HG03045 (cell line): ENCODE measurements around the gene PLEK2.
"Not testable (repeated sequence)": the region's sequence is repeated elsewhere in the genome, so short reads cannot be mapped to it uniquely, and the experiment has no call there.

Source experiments
- ATAC-seq: cut with Tn5 transposase; IDR thresholded peaks from one replicate; pipeline ENCODE4 v1.9.1; 2021; ENCODE audit warnings: mild to moderate bottlenecking, moderate library complexity; ENCODE audit not compliant: unreplicated experiment

PLEK2 gene

DNA sequence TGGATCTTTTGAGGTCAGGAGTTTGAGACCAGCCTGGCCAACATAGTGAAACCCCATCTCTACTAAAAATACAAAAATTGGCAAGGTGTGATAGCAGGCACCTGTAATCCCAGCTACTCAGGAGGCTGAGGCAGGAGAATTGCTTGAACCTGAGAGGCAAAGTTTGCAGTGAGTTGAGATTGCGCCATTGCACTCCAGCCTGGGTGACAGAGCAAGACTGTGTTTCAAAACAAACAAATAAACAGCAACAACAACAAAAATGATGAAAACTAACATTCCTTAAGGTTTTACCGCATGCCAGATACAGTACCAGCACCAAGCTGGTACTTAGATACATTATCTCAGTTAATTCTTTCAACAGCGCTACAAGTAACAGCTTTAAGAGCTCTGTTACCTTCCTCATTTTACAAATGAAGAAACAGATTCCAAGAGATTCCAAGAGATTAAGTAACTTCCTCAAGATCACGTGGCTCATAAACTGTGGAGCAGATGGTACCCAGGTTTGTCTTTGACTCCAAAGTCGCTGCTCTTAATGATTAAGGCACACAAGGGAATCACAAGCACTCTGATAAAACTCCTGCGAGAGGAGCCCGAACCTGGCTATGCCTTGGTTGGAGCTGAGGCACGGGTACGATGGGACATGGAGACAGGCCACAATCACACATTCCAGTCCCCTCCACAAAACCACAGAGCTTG, 17.7 kb upstream of the PLEK2 start:
- ATAC-seq = no peak

DNA sequence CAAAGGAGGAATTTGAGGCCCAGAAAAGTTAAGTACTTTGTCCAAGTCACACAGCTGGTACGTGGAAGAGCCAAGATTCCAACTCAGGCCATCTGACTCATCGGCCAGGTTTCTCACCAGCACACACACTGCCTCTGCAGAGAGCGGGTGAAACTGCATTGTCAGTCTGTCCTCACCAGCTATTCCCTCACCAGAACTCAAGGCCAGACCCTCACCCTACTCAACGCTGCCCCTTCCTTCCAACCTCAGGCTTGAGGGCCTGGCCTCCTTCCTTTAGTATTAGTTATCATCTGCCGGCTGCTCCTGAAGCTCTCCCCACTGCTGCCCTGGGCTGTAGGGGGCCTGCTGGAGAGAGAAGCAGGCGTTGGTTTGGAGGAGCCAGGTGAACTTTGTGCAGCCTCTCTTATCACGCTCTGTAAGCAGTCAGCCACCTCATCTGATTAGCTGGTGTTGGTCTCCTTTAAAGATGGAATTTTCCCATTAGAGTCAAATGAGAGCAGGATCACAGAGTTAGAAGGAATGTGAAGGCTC, 16.6 kb upstream of the PLEK2 start:
- ATAC-seq = no peak

DNA sequence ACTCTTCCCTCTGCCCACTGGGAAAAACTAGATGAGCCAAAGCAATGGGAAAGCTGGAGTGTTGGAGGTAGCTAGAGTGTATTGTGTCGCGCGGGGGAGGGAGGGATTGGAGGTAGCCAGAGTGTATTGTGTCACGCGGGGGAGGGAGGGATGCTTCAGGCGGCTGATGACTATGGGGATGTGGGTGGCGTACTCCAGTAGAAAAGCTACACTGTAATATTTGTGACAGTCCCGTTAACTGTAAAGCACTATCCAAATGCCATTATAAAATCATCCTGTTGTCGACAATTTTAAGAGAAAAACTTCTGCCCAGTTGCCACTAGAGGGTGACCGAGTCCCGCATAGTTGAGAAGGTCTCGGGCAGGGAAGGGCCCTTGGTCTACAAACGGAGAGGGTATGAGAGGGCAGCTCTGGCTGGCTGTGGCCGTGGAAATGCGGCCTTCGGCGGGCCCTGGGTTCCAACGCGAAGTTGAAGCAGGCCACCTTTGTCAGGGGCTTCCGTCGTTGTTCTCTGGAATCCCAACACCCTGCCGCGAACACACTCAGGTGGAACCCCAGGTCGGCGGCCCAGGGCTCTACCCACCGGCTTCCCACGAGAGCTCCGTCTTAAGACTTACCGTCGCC, 15.1 kb upstream of the PLEK2 start:
- ATAC-seq = peak; percentile 51

DNA sequence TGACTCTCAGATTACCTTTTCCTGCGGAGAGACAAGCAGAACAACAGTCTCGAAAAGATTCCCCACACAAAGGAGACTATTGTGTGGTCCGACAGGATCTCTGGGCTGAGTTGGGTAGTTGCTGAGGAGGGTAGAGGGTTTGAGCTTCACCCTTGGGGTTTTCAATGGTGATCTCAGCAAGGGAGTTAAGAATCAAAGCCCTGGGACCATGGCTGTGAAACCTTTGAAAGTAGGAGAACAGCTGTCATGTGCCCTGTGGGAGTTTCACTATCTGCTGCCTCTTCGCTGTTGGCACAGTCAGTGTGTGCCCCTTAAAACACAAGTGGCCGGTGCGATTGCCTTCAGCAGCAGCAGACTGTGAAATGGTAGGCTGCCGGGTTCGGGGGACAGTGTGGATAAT, 14.2 kb upstream of the PLEK2 start:
- no peak for ATAC-seq

DNA sequence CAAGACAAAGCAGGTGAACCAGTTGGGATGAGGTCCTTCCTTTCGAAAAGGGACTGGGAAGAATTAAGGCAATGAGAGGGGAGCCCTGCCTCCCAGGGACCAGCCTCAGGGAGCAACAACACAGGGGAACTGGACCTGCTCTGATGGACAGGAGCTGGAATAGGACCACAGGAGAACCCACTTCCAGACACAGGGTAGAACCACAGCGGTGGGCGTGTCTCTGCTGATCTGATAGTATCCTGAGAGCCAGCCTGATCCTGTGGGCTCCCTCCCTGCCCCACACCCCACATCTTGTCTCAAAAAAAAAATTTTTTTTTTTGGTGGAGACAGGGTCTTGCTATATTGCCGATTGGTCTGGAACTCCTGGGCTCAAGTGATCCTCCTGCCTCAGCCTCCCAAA, 13.6 kb upstream of the PLEK2 start:
- no peak for ATAC-seq

DNA sequence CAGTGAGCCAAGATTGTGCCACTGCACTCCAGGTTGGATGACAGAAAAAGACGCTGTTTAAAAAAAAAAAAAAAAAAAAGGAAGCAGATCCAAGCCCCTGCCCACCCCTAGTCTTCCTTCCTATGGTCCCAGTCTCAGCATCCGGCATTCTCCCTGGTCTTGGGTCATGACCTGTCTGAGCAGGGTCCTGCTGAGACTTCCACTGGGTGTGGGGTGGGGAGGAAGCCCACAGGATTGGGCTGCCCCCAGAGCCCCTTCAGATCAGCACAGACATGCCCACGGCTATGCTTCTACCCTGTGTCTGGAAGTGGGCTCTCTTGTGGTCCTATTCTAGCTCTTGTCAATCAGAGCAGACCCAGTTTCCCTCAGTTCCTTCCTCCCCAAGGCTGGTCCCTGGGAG, 12.6 kb upstream of the PLEK2 start:
- ATAC-seq = no peak

DNA sequence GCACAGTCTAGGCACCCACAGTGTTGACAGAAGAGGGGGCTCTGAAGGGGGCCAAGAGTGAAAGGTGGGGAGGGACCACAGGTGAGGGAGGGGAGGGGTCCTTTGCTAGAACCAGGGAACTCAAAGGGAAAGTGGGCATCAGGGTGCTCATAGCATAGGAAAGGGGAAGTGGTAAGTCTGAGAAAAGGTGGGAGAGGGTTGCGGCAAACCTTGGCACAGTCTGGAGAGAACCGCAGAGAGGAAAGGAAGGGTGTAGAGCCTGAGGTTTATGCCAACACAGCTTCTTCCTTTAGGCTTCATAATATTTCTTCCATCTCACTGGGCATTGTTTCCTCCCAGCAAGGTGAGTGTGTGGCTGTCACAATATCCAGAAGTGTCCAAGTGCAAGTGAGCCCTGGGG, 11.5 kb upstream of the PLEK2 start:
- ATAC-seq = no peak

DNA sequence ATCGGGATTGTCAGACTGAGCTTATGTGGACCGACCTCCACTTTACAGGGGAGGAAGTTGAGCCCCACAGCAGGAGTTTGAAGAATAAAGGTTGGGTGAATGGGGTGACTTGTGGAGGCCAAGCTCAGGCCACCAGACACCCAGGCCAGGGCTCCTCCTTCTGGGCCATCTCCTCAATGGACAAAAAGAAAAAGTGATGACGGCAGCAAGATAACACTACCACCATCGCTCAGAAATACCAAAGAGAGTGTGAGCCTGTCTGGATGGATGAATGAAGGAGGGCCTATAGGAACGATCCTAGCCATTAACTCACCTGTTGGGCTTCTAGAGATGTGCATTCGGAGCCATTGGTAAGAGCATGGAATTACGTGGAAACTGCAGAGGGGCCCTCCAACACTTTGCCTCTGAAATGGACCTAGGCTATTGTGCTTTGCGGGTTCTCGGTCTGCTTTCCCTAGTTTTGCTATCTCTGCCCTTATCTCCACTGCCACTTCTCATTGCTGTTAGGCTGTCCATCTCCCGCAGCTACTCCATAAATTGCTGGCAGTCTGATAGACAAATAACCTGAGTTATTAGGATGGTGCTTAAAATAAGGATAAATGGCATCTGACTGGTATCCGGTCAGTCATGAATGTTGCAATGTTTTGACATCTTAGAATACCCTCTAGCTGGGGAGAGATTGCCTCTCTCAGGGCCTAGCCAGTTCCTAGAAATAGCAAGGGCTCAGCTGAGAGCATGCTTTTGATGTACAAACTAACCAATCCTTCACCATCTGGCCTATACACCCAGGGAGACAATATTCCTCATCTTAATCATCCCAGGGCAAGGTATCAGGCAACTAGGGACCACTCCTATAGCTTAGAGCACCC, 9.6 kb upstream of the PLEK2 start:
- ATAC-seq = no peak

DNA sequence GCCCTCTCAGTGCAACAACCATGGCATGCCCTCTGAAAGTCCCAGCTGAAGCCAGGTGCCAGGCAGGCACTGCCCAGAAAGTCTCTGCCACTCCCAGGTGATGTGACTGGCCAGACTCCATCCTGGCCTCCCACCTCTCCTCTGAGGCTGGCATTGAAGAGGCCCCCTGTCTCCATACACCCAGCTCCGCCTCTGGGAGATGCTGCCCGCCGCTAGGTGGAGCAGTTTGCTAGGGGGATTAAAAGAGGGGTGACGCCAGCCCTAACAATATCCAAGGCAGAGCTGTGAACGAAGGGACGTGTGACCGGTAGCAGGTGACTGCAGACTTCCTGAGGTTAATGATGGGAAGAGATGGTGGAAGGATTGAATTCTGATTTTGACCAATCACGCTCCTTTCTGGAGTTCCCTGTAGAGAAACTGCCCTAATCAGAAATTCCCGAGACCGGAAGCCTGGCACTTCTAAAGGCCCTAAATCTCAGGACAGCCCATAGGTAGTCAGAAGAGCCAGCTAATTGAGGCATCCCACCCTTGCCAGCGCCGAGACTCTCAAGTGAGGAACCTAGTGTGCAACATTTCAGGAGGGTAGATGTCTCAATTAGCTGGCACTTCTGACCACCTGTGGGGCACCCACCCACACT, 8.3 kb upstream of the PLEK2 start:
- no peak for ATAC-seq

DNA sequence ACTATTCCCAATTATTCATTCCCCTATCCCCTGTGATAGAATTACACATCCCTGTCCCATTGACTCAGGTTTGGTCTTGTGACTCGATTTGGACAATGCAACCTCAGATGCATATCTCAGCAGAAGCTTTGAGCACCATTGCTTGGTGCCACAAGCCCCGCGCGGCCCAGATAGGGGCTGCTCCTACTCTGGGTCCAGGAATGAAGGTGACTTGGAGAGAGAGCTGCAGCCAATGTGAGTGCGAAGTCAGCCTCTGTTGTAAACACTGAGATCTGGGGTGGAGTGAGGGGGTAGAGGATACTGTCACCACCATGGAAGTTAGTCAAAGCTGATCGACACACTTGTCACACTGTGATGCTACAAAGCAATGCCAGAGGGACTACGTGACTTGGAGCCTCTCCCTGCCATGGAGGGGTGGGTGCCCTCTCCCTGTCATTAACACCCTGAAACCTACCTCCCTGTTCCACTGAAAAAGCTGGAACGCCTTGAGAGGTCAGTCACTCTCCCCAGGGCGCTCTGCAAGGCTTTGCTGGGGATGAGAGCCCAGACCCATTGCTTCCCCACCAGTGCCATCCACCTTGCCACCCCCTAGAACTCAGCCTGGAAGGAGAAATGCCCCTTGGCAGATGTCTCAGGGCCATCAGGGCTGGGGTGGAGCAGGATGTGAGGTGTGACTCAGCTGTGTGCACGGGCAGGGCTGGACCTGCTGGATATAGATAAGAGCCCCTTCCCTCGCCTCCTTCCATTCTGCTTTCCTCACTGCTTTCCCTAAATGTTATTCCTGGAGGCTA, 6.6 kb upstream of the PLEK2 start:
- no peak for ATAC-seq

DNA sequence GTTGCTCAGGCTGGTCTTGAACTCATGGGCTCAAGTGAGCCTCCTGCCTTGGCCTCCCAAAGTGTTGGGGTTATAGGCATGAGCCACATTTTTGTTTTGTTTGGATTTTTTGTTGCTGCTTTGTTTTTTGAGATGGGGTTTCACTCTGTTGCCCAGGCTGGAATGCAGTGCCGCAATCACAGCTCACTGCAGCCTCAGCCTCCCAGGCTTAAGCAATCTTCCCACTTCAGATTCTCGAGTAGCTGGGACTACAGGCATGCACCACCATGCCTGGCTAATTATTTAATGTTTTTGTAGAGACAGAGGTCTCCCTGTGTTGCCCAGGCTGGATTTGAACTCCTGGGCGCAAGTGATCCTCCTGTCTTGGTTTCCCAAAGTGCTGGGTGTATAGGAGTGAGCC, 5.7 kb upstream of the PLEK2 start:
- ATAC-seq = no peak

DNA sequence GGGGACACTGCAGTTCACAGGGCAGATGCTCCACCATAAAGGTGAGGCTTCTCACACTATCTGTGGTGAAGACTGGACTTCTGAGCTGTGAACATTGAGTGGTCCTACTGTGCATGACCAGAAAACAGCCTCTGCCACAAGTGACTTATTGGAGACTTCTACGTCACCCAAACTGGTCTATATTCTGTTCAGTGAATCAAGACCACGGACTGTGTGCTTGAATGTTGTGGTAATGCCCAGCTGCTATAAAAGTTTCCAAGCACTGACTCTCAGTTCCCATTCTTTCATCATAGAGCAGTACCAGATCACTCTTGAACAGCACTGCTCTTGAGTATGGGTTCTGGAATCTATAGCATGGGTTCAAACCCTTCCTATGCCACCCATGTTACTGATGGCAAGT, 4.8 kb upstream of the PLEK2 start:
- ATAC-seq = no peak

DNA sequence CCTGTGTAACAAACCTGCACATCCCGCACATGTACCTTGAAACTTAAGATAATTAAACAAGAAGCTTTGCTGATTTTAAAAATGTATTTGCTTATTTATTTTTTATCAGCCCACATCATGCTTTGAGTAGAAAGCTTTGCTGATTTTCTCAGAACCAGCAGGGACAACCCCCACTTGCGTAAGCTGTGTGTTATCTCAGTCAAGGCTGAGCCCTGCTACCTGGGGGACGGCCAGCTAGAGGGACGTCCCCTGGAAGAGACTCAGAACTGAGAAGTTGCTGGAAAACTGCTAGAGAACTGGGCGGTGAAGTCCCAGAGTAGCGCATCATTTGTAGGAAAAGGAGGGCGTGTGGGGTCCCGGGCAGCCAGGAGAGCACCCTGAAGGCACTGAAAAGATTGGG, 4.1 kb upstream of the PLEK2 start:
- ATAC-seq = no peak

DNA sequence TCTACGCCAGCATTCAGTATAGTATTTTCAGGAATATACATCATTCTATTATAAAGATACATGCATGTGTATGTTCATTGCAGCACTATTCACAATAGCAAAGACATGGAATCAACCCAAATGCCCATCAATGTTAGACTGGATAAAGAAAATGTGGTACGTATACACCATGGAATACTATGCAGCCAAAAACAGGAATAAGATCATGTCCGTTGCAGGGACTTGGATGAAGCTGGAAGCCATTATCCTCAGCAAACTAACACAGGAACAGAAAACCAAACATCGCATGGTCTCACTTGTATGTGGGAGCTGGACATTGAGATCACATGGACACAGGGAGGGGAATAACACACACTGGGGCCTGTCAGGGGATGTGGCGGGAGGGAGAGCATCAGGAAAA, 3.6 kb upstream of the PLEK2 start:
- ATAC-seq = not testable (repeated sequence)

DNA sequence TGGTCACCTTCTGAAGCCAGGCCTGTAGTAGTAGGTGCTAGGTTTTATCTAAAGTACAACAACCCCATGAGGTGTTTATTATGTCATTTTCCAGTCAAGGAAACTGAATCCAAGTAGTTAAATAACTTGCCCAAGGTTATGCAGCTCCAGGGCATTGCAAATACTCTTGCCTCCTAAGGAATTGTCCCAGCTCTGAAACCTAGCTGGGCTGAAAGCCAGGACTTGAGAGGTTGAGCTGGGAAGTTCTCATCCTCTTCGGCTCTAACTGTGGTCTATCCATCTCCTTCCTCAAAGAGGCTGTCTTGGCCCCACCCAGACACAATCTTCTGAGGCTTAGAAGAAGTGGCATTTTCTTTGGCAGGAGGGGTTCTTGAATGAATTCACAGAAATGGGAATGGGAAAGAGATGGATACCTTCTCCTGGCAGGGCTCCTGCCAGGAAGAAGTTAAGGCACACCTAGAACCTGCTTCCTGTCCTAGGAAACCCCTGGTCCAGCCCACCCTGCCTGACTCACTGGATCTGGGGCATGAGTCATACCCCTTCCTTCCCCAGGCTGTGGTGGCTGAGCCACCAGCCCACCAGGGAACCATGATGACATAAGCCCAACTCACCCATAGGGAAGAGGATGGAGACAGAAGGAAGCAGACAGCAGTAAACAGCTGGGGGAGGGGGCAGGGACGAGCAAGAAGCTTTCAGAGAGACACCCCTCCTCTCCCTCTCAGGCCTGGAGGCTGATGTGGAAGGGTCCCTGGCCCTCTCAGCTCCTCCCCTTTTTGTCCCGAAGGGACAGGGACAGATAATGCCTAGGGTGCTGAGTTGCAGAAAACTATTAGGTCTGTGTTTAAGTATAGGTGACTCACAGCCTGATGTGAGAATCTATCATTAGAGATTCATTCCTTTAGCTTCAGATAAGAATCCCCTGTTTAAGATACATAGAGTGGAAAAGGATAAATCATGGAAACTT, 2.1 kb upstream of the PLEK2 start:
- no peak for ATAC-seq

DNA sequence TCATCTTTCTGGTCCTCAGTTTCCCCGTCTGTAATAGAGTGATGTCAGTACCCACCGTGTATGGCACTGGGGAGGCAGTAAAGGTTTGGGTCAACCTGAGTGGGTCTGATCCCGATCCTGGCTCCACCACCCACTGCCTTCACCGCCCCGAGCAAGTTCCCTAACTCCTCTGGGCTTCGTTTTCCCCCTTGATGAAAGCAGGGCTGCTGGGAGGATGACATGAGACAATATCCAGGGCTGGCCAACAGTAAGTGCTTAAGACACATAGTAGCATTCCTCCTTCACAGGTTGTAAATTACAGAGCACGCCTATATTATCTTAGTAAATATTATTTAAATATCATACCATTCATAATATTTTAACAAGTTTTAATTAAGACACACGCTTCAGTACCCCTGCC, 595 bp downstream of the PLEK2 start:
- no peak for ATAC-seq

DNA sequence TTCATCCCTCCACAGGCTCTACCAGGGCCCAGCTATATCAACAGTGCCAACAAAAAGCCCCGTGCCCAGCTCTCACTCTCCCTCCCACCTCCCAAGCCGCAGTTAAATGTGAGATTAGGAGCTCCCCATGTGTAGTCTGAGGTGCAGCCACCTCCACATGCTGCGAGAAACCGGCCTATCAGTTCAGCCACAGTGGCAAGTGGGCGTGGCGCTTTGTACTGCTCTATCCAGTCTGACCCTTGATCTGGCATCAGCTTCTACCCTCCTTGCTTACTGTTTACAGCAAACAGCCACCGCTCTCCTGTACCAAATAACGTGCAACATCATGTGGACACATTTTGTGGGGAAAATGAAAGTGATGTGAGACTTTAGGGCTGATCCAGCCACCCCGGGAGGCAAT, 1.7 kb downstream of the PLEK2 start:
- no peak for ATAC-seq

DNA sequence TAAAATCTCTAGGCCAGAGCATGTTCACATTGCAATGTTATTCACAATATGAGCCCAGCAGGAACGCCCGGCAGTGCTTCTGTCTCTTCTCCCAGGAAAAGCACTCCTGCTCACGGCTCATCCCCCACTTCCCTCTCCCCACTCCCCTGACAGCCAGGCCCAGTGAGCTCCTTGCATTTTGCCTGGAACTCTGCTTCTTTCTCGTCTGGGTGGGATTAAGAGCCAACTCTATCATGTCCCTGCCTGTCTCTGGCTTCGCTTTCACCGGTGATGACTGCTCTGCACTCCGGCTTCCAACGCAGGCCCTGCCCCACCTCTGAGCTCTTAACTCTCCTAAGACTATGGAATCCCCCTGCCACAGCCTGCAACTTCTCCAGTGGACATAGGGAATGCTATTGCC, 2.5 kb downstream of the PLEK2 start:
- no peak for ATAC-seq

DNA sequence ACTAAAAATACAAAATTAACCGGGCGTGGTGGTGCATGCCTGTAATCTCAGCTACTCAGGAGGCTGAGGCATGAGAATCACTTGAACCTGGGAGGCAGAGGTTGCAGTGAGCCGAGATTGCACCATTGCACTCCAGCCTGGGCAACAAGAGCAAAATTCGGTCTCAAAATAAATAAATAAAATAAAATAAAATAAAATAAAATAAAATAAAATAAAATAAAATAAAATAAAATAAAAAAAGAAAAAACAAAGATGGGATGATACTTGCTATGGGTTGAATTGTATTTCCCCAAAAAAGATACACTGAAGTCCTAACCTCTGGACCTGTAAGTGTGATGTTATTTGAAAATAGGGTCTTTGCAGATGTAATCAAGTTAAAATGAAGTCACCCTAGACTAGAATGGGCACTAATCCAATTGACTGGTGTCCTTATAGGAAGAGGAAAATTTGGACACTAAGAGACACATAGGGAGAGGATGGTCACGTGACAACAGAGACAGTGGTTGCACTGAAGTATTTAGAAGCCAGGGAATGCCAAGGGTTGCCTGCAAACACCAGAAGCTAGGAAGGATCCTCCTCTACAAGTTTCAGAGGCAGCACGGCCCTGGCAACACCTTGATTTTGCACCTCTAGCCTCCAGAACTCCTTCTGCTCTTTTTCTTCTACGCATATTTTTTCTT, 3.7 kb downstream of the PLEK2 start:
- not testable (repeated sequence) for ATAC-seq
